Testis (tissue), 3 donors: ENCODE measurements around the gene MAGEA4. TPM values are rescaled to one million over a fixed set of nuclear protein-coding genes. Genes with fewer than 3 reads are reported as not detected.

Experiments
- DNase-seq: peaks from one replicate; pipeline ENCODE4 v3.0.0-alpha.2; 2019
- H3K27ac ChIP-seq, 2 donors: fragments of 200-600 bp; sonication (generic); one replicate each; pipeline ENCODE4 v1.5.1; 2019
- H3K27me3 ChIP-seq: fragments of 200-600 bp; sonication (generic); one replicate; pipeline ENCODE4 v1.5.1; 2019
- H3K36me3 ChIP-seq: fragments of 200-600 bp; sonication (generic); one replicate; pipeline ENCODE4 v1.5.1; 2017; ENCODE audit warnings: low read depth; ENCODE audit errors: missing control alignments
- H3K4me1 ChIP-seq: fragments of 200-600 bp; sonication (generic); one replicate; pipeline ENCODE4 v1.5.1; 2019
- H3K4me3 ChIP-seq, 2 donors: fragments of 200-600 bp; sonication (generic); one replicate each; pipeline ENCODE4 v1.5.1; 2017 to 2019
- H3K9me3 ChIP-seq: fragments of 200-600 bp; sonication (generic); one replicate; pipeline ENCODE4 v1.5.1; 2017
- POLR2A ChIP-seq: fragments of 450-650 bp; IDR thresholded peaks from one replicate; pipeline ENCODE4 v1.6.1; 2017; ENCODE audit warnings: antibody characterized with exemption, mild to moderate bottlenecking, moderate library complexity
- WGBS, 2 donors: methylation state at CpG; one replicate each; pipeline ENCODE4 v1.1.5; 2018; 5-methylcytosine and 5-hydroxymethylcytosine counted together
- intact Hi-C: fragments of 100-400 bp; cut with DNase I; formaldehyde crosslinking; loops from one replicate; pipeline ENCODE4 v1.15.1; 2023; ENCODE audit warnings: low total_unique reads
- microRNA counts, 2 donors: library from miRNA; unstranded; fragments of <30 nt; microRNA quantifications; one replicate each; lab custom pipeline; 2016
- microRNA-seq, 2 donors: library from miRNA; unstranded; fragments of <30 nt; microRNA quantifications; one replicate each; pipeline ENCODE4, GENCODE V29; 2016; ENCODE audit warnings: borderline number of aligned reads in 2 of 2, borderline replicate concordance in 1 of 2
- polyA plus RNA-seq: library from polyadenylated mRNA; stranded (reverse); fragments of 350-450 nt; fragmentation: Illumina TruSeq; extraction: RNeasy Lipid Tissue Mini Kit (QIAGEN cat#74804); gene quantifications from one replicate; pipeline ENCODE4 v1.2.3, GENCODE V29; 2014; ENCODE audit warnings: low read depth, low replicate concordance; ENCODE audit not compliant: insufficient read depth
- total RNA-seq, 2 donors: library from RNA; depleted of rRNA; stranded (reverse); fragments of >200 nt; gene quantifications; one replicate each; pipeline ENCODE4 v1.2.3, GENCODE V29; 2016
- TF ChIP-seq, protein P1 (sequence below), 3 experiments: fragments of 450-650 bp in 2 of 3; fragments of 200-600 bp in 1 of 3; sonication (generic) in 1 of 3; IDR thresholded peaks; one replicate each; pipeline ENCODE4 v1.5.1; 2016 to 2019; ENCODE audit warnings: antibody characterized with exemption in 3 of 3, mild to moderate bottlenecking in 2 of 3, moderate library complexity in 1 of 3

Gene MAGEA4
- total and polyA plus RNA-seq, 3 donors from 2014 or later = 43.4 to 59.3 (median 52.3) TPM

GRCh38 chrX:151970661-151971060 lies 58.0 kb downstream of the MAGEA4 start:
- Histone ChIP-seq H3K9me3 (no peaks in the 10 kb centered on the region), H3K36me3 (no peaks in the 10 kb centered on the region), H3K27ac (no peak overlapping the region), H3K4me1 (no peaks in the 10 kb centered on the region), H3K27me3 (no peaks in the 10 kb centered on the region), H3K4me3 (no peak overlapping the region)
- intact Hi-C loops = no loop called here
- DNase-seq = no peak
- TF ChIP-seq, protein P1, sequence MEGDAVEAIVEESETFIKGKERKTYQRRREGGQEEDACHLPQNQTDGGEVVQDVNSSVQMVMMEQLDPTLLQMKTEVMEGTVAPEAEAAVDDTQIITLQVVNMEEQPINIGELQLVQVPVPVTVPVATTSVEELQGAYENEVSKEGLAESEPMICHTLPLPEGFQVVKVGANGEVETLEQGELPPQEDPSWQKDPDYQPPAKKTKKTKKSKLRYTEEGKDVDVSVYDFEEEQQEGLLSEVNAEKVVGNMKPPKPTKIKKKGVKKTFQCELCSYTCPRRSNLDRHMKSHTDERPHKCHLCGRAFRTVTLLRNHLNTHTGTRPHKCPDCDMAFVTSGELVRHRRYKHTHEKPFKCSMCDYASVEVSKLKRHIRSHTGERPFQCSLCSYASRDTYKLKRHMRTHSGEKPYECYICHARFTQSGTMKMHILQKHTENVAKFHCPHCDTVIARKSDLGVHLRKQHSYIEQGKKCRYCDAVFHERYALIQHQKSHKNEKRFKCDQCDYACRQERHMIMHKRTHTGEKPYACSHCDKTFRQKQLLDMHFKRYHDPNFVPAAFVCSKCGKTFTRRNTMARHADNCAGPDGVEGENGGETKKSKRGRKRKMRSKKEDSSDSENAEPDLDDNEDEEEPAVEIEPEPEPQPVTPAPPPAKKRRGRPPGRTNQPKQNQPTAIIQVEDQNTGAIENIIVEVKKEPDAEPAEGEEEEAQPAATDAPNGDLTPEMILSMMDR (IDR thresholded peaks at IDR 0.05) = no peak
- no peak for TF ChIP-seq POLR2A
- WGBS, 2 donors = 85 to 86% methylated on average over 6 of the region's 6 CpGs

DNA sequence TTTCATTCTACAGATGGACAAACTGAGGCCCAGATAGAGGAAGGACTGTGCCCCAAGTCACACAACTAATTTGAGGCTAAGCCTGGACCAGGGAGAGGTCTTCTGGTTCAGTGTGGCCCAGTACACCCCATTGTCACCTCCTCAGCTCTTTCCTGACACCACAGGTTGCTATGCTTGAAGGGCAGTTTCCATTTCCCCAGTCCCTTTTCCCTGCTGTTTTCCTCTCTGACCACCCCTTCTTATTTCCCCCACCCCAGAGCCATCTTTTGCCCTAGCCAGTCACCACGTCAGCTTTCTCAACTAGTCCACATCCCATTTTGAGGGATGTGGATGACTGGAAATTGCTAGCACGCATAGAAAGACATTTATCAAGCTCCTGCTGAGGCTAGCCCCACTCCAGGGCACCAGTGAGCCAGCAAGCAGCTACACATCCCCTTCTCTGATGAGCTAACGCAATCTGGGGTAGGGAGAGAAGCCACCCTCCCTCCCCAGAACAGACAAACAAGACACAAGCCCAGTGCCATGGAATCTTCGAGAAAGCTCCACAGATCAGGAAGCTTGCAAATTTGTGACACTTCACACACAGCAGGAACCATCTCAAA lies 60.5 kb downstream of the MAGEA4 start:
- no peak overlapping the region for H3K4me3 ChIP-seq
- no peaks in the 10 kb centered on the region for H3K4me1 ChIP-seq
- intact Hi-C loops = no loop called here
- H3K9me3 ChIP-seq = no peaks in the 10 kb centered on the region
- TF ChIP-seq, protein P1 (IDR thresholded peaks at IDR 0.05) = no peak
- TF ChIP-seq POLR2A = no peak
- no peak overlapping the region for H3K27ac ChIP-seq
- no peaks in the 10 kb centered on the region for H3K36me3 ChIP-seq
- no peak for DNase-seq
- no peaks in the 10 kb centered on the region for H3K27me3 ChIP-seq
- 67 to 69% methylated on average over 1 to 4 of the region's 4 CpGs for WGBS, 2 donors

- intact Hi-C loops = no loop called here
- peak; percentile 18 for DNase-seq
- no peak overlapping the region for H3K27ac ChIP-seq
- TF ChIP-seq, protein P1 (IDR thresholded peaks at IDR 0.05) = no peak
- no peak for TF ChIP-seq POLR2A
- no peaks in the 10 kb centered on the region for H3K9me3 ChIP-seq
- WGBS, 2 donors = 50% methylated on average over 8 of the region's 21 CpGs; no CpG with 5 or more reads in 1 of the 2 donors
- no peaks in the 10 kb centered on the region for H3K4me1 ChIP-seq
- H3K4me3 ChIP-seq = peak overlapping the region; percentile 37 to 44
- H3K27me3 ChIP-seq = no peaks in the 10 kb centered on the region
- no peaks in the 10 kb centered on the region for H3K36me3 ChIP-seq
Observed at GRCh38 chrX:151973851-151974335, 61.2 kb downstream of the MAGEA4 start.

MicroRNAs within 50 kb of the gene (microRNA counts, 767-probe panel; counts per million panel counts)
- 0 to 152 counts per million in 2 donors for microRNA hsa-miR-224-5p (lab: Ali Mortazavi, UCI)
- 0 to 152 counts per million in 2 donors for microRNA hsa-miR-452-5p (lab: Ali Mortazavi, UCI)

Small RNAs within 50 kb of the gene (microRNA-seq; reads per million reads assigned to microRNA genes)
- gene MIR224 = 70.9 to 78.0 reads per million in 2 donors
- gene MIR452 = 22.2 to 23.5 reads per million in 2 donors

Other genes starting within 250 kb of the MAGEA4 start
- gene PRRG3, start 217.4 kb upstream of the MAGEA4 start, total RNA-seq = 1 to 10 TPM in 1 of 2 donors, under 1 TPM in 1; 0.94 to 1.7 TPM
- 2.2 TPM for gene PRRG3, start 217.4 kb upstream of the MAGEA4 start, polyA plus RNA-seq
- gene FATE1, start 196.9 kb upstream of the MAGEA4 start, total RNA-seq = 1,000 to 10,000 TPM in 1 of 2 donors, 100 to 1,000 TPM in 1; 890 to 1,316 TPM
- gene FATE1, start 196.9 kb upstream of the MAGEA4 start, polyA plus RNA-seq = 482 TPM
- 1 to 10 TPM in 1 of 2 donors, under 1 TPM in 1; 0.50 to 2.0 TPM for gene CNGA2, start 178.1 kb upstream of the MAGEA4 start, total RNA-seq
- gene CNGA2, start 178.1 kb upstream of the MAGEA4 start, polyA plus RNA-seq = 0.83 TPM
- 1 to 10 TPM; 7.9 to 9.7 TPM for gene GABRE, start 61.8 kb downstream of the MAGEA4 start, total RNA-seq
- gene GABRE, start 61.8 kb downstream of the MAGEA4 start, polyA plus RNA-seq = 9.3 TPM
- gene MAGEA10, start 225.7 kb downstream of the MAGEA4 start, total RNA-seq = 1 to 10 TPM; 6.1 to 6.3 TPM
- 4.2 TPM for gene MAGEA10, start 225.7 kb downstream of the MAGEA4 start, polyA plus RNA-seq